NCI-H2171 treated with DMSO at 0.1 percent for 48 hours (cell line): ENCODE measurements around the gene KCTD2.
"Not testable (repeated sequence)": the region's sequence is repeated elsewhere in the genome, so short reads cannot be mapped to it uniquely, and the experiment has no call there.

Experiments
- DNase-seq: peaks from one replicate; lab custom pipeline; 2025; lab: John Stamatoyannopoulos, UW

KCTD2 gene, protein sequence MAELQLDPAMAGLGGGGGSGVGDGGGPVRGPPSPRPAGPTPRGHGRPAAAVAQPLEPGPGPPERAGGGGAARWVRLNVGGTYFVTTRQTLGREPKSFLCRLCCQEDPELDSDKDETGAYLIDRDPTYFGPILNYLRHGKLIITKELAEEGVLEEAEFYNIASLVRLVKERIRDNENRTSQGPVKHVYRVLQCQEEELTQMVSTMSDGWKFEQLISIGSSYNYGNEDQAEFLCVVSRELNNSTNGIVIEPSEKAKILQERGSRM

DNA sequence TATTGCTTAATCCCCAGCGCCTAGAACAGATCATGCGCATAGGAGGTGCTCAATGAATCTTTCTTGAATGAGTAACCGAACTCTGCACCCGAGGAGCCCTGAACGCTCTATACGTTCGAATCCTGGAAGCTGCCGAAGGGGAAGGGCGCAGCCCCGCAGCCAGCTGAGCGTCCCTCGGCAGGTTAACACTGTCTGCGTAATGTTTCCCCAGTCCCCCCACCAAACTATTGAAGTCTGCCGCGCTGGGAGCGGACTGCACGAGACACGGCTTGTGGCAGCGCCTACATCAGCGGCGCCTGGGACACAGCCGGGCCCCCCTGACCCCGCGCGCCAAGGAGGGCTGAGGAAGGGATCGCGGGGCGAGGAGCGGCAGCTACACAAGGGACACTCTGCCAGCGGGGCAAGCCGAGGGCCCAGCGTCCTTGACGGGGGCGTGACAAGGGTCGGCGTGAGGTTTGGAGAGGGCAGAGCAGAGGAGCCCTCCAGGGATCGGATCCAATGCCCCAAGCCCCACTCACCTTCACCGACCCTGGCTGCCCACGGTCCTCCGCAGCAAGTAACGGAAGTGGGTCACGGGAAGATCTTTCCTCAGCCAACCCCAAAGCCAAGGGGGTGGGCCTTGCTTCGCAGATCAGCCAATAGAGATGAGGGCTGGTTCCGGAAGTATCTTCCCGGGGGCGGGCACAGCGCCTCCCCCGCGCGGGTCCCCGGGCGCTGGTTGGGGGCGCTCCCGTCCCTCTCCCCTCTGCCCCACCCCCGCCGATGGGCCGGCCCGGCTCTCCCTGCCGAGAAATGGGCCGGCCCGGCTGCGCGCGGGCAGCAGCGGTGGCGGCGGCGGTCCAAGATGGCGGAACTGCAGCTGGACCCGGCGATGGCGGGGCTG is at the start of gene KCTD2, which contains the start of gene ATP5PD:
Gene KCTD2, plus strand, starts transcription at position 819 of the 883 bp plus-strand sequence. Its CDS starts 26 bp downstream, at position 845.
Gene ATP5PD, minus strand, starts transcription at position 563 of the 883 bp plus-strand sequence. CDS start 4,319 bp downstream, outside the sequence.
- DNase-seq = peak; percentile 95

DNA sequence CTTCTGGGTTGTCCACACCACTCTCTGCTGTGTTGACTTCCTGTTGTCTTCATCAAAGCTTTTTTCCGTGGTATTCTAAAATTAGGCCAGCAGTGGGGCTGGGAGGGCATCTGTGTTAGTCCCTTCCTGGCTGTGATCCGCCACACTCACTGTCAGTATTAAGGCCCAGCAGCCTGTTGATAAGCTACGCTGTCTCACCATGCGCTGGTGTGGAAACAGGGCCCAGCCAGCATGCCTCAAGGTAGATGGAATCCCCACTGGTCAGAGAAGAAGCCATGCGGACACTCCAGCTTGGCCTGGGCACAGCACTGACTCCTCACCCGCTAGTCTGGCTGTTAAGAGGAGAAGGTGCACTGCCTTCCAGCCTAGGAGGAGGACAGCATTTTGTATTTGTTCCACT is 48.2 kb upstream of the KCTD2 start:
- no peak for DNase-seq

DNA sequence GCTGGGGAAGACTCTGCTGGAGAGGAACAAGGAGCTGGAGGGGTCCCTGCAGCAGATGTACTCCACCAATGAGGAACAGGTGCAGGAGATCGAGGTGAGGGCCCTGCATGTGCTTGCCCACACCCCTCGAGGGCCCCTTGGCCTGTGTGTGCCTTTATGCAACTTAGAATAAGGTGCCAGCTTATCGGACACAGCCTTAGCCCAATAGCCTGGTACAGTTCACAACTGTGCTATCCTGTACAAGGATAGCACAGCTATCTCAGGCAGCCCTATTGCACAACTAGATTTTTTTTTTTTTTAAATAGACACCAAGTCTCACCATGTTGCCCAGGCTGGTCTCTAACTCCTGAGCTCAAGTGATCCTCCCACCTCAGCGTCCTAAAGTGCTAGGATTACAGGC is 47.5 kb upstream of the KCTD2 start:
- DNase-seq = no peak

DNA sequence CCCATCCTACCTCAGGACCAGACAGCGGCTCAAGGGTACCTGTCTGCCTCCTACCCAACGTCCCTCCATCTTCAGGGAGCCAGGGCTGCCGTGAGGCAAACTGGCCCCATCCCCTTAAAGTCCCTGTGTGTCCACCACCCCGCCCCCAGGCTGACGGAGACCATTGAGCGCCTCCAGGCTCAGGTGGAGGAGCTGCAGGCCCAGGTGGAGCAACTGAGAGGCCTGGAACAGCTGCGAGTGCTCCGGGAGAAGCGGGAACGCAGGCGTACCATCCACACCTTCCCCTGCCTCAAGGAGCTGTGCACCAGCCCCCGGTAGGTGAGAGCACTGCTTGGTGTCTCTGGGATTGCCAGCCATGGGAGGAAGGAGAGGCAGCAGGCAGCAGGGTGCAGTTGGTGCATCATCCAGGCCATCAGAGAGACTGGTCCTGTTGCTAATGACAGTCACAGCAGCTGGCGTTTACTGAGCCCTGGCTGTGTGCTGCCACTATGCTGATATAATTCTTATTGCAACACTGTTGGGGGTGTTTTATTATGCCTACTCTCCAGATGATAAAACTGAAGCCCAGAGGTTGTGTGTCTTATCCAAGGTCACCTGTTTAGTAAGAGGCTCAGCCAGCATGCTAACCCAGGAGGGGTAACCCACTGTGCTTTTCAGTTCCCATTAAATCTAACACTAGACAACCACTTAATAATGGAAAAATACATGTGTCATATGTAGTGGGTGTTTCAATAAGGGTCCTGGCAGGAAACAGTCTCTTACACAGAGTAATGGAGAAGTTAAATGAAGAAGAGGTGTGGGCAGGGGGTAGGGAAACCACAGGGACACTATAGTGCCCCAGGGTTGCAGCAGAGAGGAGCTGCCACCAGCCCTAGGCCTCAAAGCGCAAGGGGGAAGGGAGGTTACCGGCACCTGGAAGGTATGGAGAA is 44.8 kb upstream of the KCTD2 start:
- no peak for DNase-seq

DNA sequence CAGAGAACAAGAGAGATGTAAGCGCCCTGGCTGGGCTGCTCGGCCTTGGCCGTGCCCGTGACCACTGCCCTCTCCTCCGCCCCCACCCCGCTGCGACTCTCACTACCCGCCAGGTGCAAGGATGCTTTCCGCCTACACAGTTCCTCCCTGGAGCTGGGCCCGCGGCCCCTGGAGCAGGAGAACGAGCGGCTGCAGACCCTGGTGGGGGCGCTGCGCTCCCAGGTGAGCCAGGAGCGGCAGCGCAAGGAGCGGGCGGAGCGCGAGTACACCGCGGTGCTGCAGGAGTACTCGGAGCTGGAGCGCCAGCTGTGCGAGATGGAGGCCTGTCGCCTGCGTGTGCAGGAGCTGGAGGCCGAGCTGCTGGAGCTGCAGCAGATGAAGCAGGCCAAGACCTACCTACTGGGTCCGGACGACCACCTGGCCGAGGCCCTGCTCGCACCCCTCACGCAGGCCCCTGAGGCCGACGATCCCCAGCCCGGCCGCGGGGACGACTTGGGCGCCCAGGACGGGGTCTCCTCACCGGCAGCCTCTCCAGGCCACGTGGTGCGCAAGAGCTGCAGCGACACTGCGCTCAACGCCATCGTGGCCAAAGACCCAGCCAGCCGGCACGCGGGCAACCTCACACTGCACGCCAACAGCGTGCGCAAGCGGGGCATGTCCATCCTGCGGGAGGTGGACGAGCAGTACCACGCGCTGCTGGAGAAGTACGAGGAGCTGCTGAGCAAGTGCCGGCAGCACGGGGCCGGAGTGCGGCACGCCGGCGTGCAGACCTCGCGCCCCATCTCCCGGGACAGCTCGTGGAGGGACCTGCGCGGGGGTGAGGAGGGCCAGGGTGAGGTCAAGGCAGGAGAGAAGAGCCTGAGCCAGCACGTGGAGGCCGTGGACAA is 43.7 kb upstream of the KCTD2 start:
- no peak for DNase-seq

DNA sequence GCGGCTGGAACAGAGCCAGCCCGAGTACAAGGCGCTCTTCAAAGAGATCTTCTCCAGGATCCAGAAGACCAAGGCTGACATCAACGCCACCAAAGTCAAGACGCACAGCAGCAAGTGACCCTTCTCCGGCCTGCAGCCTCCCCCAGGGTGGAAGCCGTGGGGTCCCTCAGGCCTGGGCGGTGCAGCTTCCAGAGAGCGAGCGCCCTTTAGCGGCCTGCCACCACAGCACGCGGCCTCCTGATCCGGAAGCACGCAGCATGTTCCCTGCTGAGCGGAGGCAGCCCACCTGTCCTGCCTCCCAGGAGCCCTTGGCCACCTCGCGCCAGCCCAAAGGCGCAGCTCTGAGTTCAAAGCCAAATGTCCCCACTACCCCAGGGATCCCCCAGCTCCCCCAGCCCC is 43.1 kb upstream of the KCTD2 start:
- no peak for DNase-seq

DNA sequence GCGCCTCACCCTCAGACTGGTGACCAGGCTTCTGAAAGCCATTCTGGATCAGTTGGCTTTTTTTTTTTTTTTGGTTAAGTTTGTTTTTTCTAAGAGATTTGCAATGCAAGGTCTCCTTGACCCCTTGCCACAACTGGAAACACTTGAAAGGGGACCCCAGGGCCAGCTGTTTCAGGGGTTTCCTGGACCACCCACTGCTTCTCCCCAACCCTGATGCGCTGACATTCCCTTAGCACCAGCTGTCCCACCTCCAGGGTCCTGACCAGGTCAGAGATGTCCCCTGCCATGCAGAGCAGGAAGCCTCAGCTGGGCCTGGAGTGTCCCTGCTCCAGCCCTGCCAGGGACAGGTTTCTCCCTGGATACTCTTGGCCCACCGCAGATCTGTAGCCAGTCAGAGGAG is 42.7 kb upstream of the KCTD2 start:
- no peak for DNase-seq

DNA sequence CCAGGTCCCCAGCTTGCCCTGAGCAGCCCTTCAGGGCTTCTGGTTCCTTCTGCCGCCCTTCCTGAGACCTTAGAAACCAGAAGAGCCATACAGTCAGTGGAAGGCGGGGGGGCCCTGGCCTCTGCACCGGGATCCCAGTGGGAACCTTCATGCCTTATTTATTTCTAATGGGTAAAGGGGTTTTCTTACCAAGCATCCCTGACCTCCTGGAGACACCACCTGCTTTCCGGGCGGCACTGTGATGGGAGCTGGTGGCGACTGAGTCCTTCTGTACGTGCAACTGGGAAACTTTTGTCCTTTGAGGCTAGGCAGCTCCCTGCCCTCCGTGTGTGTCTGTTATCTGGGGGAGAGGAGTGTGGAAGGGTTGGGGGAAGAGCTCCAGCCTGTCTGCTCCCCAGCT is 41.7 kb upstream of the KCTD2 start:
- no peak for DNase-seq

DNA sequence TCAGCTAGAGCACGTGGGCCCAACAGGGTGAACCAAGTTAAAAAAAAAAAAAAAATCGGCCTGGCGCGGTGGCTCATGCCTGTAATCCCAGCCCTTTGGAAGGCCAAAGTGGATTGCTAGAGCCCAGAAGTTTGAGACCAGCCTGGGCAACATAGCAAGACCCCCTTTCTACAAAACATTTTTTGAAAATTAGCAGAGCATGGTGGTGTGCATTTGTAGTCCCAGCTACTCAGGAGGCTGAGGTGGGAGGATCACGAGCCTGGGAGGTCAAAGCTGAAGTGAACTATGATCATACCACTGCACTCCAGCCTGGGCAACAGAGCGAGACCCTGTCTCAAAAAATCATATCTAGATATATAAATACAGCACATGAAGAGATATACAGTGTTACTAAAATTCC is 40.9 kb upstream of the KCTD2 start:
- not testable (repeated sequence) for DNase-seq

DNA sequence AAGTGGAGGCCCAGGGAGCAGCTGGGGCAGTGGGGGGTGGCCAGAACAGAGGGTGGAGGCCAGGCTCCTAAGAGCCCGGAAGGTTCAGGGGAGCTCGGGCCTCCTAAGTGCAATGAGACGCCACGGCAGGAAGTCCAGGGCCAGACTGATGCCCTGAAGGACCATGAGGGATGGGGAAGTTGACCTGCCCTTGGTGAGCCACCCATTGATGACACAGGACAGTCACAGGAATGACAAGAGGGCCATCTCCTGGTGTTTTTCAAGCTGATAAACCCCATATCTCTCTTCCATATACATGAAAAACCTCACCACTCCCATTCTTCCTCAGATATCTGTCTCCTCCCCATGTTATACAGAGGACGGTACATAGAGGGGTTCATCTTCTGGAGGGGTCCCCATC is 40.4 kb upstream of the KCTD2 start:
- DNase-seq = no peak

DNA sequence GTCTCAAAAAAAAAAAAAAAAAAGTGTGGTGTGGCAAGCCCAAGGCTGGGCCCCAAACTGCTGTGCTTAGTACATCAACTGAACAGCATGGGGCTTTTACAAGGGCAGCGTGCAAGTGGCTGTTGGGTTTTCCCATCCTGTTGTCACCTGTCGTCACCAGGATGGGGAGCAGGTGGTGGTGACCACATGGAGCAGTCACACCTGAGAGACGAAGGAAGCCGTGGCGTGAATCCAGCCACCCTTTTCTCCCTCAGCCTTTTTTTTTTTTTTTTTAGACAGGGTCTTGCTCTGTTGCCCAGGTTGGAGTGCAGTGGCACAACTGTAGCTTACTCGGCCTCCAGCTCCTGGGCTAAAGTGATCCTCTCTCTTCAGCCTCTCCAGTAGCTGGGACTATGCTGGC is 38.7 kb upstream of the KCTD2 start:
- peak; percentile 64 for DNase-seq

DNA sequence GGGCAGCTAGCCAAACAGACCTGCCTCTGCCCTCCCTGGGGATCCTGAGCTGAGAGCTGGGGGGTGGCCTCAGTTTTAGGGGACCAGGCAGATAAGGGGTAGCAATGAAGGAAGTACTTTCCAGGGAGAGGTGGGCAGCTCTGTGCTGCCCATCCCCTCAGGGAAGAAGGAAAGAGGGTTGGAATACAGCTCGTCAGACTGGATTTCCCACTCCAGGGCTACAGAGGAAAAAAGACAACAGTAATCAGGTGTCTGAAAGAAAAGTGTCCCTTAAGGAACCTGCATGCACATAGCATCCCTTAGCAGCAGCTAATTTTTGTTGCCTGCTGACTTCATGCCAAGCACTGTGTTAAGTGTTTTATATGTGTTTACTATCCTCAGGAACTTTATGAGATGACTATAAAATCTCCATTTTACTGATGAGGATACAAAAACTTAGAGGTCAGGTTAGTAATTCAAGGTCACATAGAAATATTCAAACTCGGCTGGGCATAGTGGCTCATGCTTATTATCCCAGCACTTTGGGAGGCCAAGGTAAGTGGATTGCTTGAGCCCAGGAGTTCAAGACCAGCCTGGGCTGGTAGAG is 37.8 kb upstream of the KCTD2 start:
- no peak for DNase-seq

DNA sequence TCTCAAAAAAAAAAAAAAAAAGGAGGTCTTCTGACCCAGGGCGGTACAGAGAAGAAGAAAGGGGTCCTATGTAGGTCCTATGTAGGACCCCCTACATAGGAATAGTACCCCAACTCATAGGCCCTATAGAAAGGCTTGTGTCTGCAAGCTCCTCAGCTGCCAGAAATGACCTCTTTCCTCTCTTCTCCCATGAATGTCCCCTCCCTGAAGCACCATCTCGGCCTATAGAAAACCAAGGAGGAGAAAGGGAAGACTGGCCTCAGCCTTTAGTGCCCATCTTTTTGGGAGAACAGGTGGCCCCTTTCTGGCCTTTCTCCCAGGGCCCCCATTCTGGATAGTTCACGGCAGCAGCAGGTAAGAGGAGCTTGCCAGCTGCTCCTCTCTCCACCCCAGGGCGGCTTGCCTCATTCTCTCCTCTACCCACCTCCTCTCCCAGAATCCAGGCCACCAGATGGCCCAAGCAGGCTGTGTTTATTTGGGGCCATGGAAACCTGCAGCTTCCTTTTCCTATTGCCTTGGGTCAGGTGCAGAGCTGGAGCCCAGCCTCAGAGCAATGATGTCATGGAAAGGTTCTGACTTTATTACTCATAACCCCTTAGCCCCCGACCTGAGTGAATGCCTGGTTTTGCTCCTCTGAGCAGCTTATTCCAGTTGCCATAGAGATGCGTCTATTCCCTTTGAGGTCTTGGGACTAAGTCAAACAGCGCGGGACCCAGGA is 36.2 kb upstream of the KCTD2 start:
- peak; percentile 97 for DNase-seq

DNA sequence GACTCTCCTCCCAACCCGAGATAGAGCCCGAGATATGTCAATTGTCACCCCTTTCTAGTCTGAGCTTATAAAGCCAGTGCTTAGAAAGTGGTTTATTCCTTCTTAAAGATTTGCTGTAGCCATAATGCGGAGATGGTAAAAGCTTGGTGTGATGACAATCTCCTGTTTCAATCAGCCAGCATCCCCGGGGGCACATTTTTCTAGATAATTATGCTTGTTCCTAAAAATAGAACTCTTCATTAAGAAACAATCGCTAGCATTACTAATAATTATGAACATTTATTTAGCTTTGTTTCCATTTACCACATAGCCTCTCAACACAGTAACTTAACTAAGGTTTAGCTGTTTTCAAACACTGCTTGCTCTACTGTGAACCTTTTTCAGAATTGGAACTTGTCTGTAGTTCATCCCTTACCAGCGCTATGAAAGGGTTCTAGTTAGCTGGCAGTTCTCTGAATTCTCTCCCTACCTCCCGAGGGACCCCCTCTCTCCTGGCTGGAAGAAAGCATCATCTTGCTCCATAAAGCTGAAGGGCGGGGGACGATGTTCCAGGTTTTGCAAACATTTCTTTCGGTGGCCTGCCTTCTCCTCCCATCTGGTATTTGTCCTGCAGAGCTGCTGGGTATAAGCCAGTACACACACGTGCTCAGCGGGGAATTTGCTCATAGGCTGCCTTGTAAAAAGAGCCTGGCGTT is 35.5 kb upstream of the KCTD2 start:
- DNase-seq = peak; percentile 96

DNA sequence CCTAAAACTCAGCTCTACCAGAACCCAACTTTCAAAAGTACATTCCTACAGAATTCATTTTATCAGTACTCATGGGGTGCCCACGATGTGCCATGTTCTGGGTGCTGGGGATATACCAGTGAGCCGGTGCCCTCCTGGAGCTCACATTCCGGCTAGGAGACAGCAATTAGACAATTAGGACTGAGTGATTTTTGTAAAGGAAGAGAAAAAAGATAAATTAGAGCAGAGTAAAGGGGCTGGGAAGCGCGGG is 35.0 kb upstream of the KCTD2 start:
- no peak for DNase-seq

DNA sequence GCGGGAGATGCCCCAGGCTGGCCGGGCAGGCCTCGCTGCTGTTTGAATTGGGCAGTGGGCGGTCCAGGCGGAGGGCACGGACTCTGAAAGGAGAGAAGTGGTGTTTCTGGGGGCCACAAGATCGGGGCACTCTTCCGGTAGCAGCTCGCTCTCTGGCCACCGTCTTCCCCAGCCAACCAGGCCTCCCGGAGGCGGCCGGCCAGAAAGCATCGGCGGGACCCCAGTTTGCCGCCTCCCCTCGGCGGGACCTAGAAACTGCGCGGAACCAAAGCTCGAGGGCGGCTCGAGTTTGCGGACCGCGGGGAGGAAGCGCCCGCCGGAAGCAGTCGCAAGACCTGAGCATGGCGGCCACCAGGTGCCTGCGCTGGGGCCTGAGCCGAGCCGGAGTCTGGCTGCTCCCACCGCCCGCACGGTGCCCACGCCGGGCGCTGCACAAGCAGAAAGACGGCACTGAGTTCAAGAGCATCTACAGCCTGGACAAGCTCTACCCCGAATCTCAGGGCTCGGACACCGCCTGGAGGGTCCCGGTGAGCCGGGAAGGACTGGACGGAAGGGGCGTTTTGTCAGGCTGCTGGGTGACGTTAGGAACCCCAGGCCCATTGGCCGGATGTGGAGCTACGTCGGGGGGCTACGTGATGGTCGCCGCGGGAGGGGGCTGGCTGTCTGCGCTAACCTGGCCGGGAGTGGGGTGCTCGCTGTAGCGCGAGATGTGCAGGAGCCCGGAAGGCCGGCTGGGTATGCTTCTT is 34.5 kb upstream of the KCTD2 start, which contains the start of gene MRPL58:
Gene MRPL58, plus strand, starts transcription at position 325 of the 746 bp plus-strand sequence. Its CDS starts 17 bp downstream, at position 342.
- DNase-seq = peak; percentile 89

DNA sequence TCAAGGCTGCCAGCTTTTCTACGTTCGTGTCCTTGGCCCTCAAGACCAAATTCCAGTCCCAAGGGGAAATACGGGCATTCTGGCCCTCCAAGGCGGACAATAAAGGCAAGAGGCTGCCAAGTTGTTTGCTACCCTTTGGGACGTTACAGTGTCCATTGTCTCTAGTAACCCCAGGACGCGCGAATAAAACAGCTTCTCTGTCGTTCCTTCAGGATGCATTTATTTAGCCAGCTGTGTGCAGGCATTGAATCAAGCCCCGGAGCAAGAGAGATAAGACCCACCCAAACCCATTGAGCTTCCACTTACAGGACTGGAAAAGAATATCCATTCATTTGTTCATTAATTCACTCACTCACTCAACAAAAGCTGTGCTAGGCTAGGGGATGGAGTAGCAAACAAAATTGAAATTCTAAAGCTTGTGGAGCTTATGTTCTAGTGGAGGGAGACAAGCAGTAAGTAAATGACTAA is 33.9 kb upstream of the KCTD2 start:
- no peak for DNase-seq

DNA sequence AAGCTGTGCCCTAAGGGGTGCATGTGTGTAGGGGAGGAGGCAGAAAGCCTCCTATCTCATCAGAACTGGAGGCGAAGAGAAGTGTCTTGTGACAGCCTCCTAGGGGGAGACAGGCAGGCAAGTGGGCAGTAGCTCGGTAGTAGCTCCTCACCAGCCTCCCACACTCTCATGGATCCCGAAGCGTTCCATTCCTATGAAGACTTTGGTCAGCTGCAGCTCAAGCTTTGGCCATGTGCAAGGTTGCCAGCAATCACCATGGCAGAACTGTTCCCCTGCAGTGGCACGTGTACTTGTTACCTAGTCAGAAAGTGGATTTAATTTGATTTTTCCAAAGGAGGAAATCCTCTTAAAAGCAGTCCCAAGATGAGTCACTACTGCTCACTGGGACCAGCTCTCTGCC is 27.9 kb upstream of the KCTD2 start:
- no peak for DNase-seq

DNA sequence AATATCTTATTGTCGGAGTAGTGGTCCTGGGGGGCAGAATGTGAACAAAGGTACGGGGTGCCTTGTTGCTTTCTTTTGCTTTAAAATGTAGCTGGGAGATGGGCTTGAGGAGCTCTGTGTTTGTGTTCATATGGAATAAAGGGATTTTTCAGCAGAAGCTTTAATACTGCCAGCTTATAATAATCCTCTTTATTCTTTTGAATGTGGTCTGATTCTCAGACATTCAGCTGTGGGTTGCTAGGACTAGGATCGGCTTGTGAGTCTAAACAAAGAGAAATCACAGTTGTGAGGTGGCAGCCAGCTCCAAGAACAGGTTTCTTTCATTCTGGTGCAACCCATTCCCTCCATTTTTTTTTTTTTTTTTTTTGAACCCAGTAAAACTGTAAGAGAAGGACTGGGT is 27.3 kb upstream of the KCTD2 start:
- no peak for DNase-seq
